Measurements from ENCODE around the gene U2AF2.

- TF ChIP-seq POLR2A (IDR thresholded peaks at IDR 0.05; ENCODE audit: low read depth) (no peak), CTCF (IDR thresholded peaks at IDR 0.05) (no peak), POLR2AphosphoS5 (IDR thresholded peaks at IDR 0.05) (no peak)
Observed at GRCh38 chr19:55609326-55609725, 45.5 kb upstream of the U2AF2 start.
